Esophagus mucosa (tissue), 1 donor: ENCODE measurements around the gene GALNT2. TPM values are rescaled to one million over a fixed set of nuclear protein-coding genes. Genes with fewer than 3 reads are reported as not detected.

ENCODE experiments used
- ATAC-seq: fragments of 200-7000 bp; cut with Tn5 transposase; one replicate; pipeline ENCODE4 v1.9.1; 2020
- total RNA-seq: library from RNA; stranded (reverse); gene quantifications from one replicate; pipeline ENCODE4 v1.2.4, GENCODE V29; 2023
- donor health status: DM: yes; HTN: yes; CAD: no.

GALNT2 gene
- total RNA-seq, 1 donor from 2014 or later: 37.6 TPM

DNA sequence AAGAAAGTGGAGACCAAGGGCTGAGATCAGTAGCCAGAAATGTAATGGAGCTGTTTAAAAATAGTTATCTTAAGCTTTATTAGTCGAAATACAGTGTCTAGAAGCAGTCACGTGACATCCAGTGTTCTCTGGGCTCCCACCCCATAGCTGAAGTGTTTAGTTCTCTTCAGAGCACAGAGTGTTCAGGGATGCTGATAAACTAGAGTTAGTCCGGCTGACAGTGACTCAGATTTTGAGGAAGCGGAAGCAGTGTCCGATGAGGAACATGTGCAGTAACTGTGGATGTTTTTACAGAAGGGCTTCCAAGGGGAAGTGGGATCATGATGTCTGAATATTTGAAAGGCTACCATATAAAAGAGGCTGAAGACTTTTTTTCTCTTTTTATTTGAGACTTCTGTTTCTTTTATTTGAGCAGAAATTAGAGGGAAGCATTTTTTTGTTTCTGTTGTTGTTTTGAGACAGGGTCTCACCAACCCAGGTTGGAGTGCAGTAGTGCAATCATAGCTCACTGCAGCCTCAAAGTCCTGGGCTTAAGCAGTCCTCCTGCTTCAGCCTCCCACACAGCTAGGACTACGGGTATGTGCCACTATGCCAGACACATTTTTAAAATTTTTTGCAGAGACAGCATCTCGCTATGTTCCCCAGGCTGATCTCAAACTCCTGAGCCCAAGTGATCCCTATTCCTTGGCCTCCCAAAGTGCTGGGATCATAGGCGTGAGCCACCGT lies 124.2 kb downstream of the GALNT2 start:
- ATAC-seq: peak; percentile 24

DNA sequence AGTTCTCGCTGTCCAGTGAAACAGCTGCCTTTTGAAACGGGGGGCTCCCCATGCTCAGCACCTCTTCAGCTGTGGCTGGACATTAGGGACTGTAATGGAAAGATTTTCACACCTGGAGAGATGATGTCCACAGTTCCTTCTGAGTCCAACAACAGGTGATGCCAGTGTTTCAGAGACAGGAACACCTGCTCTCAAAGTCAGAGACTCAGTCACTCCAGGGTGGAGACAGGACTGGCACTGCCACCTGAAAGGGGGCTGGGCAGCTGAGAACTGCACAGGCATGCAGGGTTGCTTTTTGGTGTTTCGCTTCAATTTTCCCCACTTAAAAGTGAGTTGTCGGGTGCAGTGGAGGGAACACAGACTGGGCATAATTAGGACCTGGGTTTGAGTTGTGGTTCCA lies 124.8 kb downstream of the GALNT2 start:
- ATAC-seq: no peak

DNA sequence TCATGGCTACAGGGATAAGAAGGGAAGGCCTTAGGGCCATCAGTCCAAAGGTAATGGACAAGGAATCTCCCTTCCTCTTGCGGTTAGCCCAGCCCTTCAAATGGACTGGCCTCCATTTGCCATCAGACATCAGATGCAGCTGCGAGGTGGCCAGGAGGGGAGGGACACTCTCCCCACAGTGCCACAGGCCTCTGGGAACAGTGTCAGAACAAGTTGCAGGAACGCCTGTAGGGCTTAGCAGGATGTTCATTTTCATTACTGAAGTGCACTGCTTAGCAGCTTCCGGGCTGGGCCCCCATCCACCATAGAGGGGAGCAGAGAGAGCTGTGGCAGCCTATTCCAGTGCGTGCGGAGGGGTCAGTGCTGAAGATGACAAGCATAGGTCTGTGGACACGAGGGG lies 127.5 kb downstream of the GALNT2 start:
- no peak for ATAC-seq

DNA sequence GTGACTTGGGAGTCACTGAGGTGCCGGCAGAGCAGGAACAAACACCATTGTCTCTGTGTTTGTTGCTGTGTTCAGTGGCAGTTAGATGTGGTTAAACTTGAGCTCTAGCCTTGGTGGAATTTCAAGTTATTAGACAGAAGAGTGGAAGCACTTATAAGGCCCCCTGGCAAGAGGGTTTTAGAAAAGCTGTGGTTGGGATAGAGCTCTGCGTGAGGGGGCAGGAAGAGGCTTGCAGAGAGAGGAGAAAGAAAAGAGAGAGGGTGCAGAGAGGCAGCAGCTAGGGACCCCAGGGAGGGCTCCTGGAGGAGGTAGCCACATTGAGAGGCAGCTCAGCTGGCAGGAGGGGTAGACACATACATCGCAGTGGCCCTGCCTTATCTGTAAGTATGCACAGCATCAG lies 128.2 kb downstream of the GALNT2 start:
- ATAC-seq: no peak

DNA sequence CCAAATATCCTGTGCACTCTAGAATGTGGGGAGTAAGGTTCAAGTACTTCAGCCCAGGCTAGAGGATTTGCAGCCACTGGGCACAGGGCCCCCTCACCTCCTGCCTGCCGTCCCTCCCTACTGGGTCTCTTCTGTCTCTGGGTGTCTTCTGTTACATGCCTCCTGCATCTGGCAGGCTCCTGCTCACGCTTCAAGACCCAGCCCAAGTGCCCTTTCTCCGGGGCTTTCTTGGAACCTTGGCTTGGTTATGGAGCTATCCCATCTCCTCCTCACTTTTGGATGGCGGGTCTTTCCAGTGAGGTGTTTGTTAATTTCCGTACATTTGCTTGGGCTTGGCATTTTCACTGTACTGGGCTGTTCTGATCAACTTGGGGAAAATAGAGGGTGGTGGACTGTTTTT lies 129.0 kb downstream of the GALNT2 start:
- ATAC-seq: no peak

DNA sequence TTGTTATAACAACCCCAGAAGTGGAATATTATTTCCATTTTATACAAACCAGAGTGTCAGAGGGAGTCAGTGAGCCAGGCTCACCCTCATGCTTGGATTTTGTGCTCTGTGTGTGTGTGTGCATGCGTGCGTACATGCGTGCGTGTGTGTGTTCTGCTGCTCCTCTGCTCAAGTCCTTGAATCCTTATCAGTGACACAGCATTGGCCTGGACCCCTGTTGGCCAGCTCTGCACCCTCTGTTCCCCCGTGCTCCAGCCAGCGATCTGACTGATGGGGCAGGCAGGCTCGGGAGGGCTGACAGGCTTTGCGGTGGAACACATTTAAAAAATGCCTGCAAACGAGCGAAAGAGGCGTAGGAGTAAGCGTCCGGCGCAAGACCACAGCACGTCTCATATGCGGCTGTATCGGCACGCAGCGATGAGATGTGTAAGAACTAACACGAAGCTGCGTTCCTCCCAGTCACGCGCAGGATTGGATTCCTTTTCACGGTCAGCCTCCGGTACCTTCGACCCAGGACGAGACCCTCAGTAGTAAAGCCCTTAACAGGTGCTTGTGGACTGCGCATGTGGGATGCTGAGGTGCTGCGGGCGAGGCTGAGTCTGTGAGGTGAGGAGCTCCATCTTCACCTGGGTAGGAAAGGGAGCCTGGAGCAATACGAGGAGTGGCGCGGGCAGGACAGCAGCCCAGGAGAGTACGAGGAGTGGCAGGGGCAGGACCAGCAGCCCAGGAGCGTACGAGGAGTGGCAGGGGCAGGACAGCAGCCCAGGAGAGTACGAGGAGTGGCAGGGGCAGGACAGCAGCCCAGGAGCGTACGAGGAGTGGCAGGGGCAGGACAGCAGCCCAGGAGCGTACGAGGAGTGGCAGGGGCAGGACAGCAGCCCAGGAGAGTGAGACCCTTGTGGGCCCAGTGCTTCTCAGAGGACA lies 130.9 kb downstream of the GALNT2 start:
- peak; percentile 39 for ATAC-seq

DNA sequence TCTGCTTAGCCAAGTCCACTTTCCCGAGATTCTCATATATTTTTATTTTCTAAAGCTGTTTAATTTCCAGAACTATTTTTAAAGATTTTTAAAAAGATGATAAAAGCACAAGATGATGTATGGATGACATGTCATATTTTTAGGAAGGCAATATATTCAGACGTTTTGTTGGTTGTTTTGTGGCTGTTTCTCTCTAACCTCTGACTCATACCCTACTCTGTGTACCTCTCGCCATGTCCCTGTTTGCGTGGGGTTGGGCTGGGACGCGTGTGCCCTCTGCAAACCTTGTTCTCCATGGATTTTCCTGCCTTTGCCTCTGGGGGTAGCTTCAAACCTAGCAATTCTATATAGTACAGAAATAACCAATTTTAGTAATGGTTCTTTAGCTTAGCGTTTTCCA lies 132.0 kb downstream of the GALNT2 start:
- ATAC-seq: no peak

DNA sequence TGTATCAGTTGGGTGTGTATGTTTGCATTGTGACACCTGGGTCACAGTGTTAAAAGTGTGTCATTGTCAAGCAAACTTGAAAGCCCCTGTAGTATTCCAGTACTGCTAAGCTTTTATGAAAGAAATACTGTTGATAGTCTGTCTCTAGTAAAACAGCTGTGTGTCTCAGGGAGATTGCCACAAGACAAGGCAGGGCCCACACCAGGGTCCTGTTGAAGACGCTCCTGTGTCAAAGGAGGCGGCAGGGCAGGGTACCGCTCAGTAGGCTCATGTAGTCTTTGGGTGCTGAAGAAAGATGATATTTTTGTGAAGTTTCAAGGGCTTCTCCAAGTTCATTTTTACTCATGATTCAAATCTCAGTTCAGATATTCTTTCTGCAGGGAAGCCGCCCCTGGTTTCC lies 132.5 kb downstream of the GALNT2 start:
- no peak for ATAC-seq

DNA sequence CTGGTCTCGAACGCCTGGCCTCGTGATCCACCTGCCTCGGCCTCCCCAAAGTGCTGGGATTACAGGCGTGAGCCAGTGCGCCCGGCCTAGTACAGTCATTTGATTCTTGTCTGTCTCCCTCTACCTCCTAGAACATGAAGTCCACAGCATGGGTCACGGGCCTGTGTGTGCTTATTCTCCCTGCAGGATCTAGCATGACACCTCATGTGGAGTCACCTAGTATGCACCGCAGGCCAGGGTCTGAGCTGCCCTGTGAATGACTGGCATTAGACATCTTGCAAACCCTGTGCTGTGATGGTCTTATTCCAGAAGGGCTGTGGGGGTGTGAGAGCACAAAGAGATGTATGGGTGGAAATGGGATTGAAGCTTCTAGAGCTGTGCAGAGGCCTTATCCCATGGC lies 133.2 kb downstream of the GALNT2 start:
- ATAC-seq: no peak

DNA sequence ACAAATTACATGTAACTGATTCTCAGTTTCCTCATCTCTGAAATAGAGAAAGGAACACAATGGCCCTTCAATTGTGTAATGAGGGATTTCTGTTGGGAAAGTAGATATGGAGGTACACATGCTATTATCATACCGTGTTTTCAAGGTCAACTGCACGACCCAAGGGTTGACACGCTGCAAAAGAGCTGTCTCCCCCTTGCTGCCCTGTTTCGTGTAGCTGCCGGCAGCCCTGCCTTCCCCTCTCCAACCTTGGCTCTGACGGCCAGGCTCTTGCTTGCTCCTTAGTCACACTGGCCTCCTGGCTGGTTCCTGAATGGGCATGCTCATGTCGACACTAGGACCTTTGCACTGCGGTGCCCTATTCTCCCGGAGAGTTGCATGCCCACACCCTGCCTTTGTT lies 134.4 kb downstream of the GALNT2 start:
- ATAC-seq: no peak

DNA sequence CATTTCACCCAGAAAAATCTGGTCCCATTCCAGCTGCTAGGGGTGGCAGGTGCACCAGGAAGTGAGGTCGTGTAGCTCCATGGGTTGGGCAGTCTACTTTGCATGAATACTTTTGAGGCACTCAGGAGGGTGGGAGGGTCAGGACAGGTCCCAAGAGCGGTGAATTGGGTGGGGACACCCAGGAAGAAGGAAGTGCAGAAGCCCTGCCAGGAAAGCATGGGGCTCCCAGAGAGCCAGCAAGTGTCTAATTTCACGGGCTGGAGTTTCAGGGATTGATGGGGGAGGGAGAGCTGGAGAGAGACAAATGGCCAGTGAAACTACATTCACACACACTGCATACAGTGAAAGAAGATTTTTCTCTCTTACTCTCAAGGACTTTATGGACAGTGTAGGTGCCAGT lies 137.8 kb downstream of the GALNT2 start:
- peak; percentile 81 for ATAC-seq

DNA sequence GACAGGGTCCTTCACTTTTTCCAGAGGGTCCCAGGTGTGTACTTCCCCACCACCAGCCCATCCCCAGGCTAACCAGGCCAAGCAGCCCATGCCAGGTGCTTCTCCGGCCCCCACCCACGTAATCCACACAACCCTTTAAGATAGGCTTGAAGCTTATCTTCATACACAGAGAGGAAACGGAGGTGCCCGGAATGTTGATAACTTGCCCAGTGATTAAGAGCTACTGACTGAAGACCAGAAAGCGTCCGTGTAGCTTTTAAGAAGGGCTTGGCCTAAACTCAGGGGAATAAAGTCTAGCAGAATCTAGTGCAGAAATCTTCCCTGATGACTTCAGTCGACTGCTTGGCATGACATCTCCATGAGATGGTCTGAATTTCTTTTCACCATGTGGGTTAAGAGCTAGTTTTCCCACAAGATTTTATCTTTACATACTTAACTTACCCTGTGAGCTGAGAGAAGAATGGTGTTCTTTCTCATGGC lies 138.7 kb downstream of the GALNT2 start:
- no peak for ATAC-seq

DNA sequence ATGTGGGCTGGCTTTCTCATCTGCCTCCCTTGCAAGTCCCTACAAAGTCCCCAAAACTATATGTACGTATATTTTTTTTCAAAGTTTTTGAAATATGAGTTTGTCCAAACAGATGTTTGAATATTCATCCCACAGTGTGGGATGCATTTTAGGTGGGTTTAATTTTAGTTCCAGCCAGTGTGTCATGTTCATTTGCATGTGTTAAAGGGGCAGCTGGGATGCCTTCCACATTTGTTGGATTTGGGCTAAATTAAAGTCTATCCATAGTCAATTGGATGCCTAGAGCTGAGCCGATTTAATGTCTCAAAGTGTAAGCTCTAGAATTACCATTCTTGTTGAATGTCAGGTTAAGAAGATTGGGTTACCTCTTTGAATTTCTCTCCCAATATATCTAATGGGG lies 139.2 kb downstream of the GALNT2 start:
- ATAC-seq: no peak

DNA sequence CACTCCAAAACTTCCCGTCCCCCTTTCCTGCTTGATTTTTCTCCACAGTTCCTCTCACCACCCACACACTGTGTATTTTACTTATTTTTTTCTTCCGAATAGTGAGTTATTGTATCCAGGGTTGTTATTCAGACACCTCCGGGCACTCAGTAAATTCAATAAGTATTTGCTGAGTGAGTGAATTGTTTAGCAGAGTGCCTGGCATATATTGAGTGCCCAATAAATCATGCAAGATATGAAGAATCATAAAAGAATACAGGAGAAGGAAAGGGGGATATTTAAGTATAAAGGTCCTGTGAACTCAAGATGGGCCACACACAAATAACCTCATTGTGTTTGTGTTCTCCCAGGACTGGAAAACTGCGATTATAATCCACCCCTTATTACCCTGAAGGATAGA lies 139.9 kb downstream of the GALNT2 start:
- no peak for ATAC-seq

DNA sequence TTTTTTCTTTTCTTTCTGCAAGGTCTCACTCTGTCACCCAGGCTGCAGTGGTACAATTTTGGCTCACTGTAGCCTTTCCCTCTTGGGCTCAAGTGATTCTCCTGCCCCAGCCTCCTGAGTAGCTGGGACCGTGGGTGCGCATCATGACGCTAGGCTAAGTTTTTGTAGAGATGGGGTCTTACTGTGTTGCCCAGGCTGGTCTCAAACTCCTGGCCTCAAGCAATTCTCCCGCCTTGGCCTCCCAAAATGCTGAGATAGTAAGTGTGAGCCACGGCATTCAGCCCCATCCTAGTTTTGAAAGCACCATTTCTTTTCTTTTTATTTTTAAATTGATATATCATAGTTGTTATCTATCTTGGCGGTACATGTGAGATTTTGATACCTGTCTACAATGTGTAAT lies 140.6 kb downstream of the GALNT2 start:
- no peak for ATAC-seq

DNA sequence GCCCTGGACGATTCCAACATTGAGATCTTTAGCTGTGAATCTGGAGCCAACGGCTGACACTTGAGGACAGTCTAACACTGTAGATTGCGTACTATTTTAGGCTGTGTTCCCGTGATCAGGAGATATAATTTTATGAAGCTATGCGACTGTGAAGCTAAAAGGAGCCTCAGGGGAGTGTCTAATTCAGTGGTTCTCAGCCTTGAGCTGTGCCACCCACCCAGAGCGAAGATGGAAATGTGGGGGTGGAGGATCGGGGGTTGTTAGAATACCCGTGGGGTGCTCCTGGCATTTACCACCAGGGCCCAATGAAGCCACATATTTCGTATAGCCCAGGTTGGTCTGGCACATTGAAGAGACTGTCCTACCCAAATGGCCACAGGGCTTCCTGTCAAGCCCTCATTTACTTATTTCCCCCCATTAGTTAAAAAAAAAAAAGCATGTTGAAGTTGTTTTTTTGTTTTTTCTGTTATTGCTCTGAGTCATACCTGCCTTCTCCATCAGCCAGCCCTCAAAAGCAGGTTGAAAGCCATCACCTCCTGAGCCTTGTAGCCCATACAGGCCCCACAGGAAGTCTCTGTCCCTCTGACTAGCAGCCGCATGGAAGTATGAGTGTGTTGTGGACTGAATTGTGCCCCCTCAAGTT lies 141.7 kb downstream of the GALNT2 start:
- ATAC-seq: peak; percentile 6

DNA sequence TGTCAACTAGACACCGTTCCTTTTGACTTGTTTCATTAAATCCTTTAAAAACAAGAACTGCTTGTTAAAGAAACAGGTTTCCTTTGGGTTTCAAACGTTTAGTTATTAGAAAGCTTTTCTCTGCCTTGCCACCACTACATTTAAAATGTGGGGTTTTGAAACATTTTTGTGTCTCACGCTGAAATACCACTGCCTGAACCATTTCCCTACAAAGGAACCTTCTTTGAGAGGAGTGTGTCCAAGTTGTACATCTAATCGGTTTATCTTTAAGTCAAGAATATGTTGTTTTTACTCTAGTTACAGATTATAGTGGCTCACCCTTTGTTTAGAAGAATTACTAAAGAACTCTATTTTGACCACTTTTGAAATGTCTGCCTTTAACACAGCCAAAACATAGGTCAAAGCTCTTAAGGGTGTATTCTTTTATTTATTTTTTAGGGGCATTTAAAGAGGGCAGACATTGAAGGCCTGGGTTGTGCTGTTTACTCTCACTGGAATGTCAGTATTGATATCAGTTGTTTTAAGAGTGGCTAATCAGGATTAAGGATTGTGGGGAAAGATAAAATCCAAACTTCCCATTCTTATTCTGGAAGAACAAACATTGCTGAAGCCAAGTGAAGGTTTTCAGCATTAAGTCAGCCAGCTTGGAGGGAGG lies 143.4 kb downstream of the GALNT2 start:
- ATAC-seq: no peak

DNA sequence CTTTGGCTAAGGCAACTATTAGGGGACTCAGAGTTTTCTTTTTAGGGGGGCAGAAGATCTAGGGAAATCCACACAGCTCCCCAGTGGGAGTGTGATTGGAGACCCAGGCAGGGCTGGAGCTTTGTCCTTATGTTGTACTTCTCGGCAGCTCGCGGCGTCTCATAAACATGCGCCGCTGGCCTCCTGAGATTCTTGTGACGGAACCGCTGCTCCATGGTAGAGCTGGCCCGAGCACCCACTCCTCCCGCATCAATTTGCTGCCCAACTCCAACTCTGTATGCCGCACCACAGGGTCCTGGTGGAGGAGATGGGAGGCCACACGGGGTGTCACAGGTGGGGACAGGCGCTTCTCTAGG lies 143.9 kb downstream of the GALNT2 start:
- peak; percentile 10 for ATAC-seq

DNA sequence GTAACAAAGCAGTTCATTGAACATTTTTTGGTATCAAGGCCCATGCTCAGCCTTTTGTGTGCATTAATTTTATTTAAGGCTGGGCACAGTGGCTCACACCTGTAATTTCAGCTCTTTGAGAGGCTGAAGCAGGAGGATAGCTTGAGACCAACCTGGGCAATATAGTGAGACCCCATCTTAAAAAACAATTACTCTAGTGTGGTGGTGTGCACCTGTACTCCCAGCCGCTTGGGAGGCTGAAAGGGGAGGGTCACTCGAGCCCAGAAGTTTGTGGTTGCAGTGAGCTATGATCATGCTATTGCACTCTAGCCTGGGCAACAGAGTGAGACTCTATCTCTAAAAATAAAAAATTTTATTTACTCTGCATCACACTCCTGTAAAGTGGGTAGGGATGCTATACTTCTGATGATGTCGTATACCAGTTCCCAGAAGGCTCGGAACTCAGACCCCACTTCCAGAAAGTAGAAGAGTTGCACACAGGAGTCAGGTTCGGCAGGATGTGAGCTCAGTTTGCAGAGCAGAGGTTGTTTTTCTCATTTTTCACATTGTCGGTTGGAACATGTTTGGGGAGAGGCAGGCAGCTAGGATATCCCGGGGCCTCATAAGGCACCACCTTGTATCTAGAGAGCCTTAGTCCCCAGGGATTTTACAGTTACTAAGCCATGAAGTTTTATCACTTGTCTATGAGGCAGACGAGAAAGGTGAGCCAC lies 144.6 kb downstream of the GALNT2 start:
- no peak for ATAC-seq

DNA sequence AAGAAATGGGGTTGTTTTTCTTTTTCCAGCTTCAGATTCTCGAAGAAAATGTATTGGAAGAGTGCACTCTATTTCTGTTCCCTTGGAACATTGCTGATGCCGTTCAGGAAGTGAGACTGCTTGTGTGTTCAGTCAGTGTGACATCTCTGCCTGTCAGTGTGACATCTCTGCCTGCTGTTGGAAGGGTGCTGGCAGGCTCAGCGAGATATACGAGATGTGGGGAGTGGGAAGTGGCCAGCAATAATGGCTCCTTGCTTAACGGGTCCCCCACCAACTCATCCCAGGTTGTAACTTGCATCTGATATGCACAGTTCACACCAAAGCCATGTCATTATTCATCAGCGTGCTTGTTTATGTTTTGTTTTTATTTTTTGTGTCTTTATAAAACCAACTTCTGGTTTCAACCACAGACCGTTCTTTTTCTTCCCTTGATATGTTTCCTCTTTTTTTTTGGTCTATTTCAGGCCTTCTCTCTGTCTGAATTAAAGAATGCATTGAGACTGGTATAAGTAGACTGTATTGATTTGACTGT lies 145.4 kb downstream of the GALNT2 start:
- ATAC-seq: no peak

DNA sequence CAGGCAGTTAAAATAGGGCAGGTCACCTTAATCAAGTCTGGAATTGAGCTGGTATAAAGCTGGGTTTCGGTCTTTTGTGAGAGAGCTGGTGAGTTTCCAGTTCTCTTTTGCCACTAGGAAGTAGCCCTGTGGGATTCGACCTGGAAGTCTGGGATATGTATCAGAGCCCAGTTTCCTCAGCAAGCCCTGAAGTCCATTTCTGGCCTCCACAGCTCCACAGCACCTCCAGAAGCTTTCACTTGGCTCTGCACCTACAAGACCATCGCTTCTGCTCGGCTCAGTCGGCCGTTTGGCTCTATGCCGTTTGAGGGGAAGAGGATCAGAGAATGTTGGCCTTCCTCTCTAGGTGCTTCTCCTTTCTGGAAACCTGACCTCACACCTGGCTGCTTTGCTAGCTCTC lies 148.0 kb downstream of the GALNT2 start:
- ATAC-seq: peak; percentile 42

DNA sequence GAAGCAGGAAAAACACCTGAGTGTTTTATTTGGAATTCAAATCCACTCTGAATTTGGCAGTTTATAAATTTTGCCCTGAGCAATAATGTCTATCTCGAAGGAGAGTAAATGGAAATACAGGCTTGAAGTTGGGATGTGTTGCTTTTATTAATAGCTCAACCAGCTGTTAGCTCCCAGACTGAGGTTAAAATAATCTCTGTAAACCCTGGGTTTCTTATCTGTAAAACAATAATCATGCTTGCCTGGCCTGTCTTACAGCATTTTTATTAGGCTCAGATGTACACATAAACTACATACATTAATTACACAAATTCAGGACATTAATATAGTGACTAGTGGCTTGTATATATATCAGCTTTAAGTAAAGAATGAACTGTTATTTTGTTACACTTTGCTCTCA lies 148.5 kb downstream of the GALNT2 start:
- no peak for ATAC-seq
